A673 (cell line): ENCODE data around the gene THSD4. TPM values are rescaled to one million over a fixed set of nuclear protein-coding genes. Genes with fewer than 3 reads are reported as not detected.

Experiments
- BruUV-seq: library from RNA; stranded (reverse); fragments of 400-500 nt; replicated peaks from 2 replicates; lab custom pipeline; 2021; lab: Mats Ljungman, UMichigan
- CTCF ChIA-PET: fragments of 300-600 bp; sonication (Branson Sonifier 250); formaldehyde crosslinking; loops from one replicate; lab custom pipeline; 2022; ENCODE audit warnings: antibody characterized with exemption; lab: Charles Lee
- POLR2A ChIA-PET: fragments of 300-600 bp; sonication (Branson Sonifier 250); formaldehyde crosslinking; loops from one replicate; lab custom pipeline; 2022; ENCODE audit warnings: antibody characterized with exemption; ENCODE audit not compliant: low non-redundant PET; lab: Charles Lee
- DNase-seq: peaks from one replicate; pipeline ENCODE4 v3.0.0-alpha.2; 2015; ENCODE audit warnings: low spot score
- H3K27ac ChIP-seq: fragments of 200-600 bp; sonication (generic); 2 replicates; pipeline ENCODE4 v1.5.1; 2016; ENCODE audit warnings: mixed run types, low read depth, mild to moderate bottlenecking, mixed read lengths, antibody characterized with exemption, low read length; ENCODE audit not compliant: poor library complexity, severe bottlenecking
- H3K27me3 ChIP-seq: fragments of 200-600 bp; sonication (generic); replicated peaks from 2 replicates; pipeline ENCODE4 v1.6.1; 2017; ENCODE audit warnings: mixed run types, low read depth, mild to moderate bottlenecking, mixed read lengths, antibody characterized with exemption, low read length; ENCODE audit not compliant: insufficient read depth, poor library complexity
- H3K36me3 ChIP-seq: fragments of 200-600 bp; sonication (generic); 2 replicates; pipeline ENCODE4 v1.6.1; 2016; ENCODE audit warnings: mixed run types, mild to moderate bottlenecking, mixed read lengths, antibody characterized with exemption, low read length; ENCODE audit not compliant: insufficient read depth, poor library complexity, severe bottlenecking
- H3K4me1 ChIP-seq: fragments of 200-600 bp; sonication (generic); 2 replicates; pipeline ENCODE4 v1.6.1; 2017; ENCODE audit warnings: mixed run types, mild to moderate bottlenecking, mixed read lengths, antibody characterized with exemption, low read length; ENCODE audit not compliant: insufficient read depth, poor library complexity, severe bottlenecking
- H3K4me3 ChIP-seq: fragments of 200-600 bp; sonication (generic); 2 replicates; pipeline ENCODE4 v1.5.1; 2016; ENCODE audit warnings: low read depth, mixed run types, mild to moderate bottlenecking, mixed read lengths, low read length; ENCODE audit not compliant: poor library complexity, severe bottlenecking
- H3K9me3 ChIP-seq: fragments of 200-600 bp; sonication (generic); 2 replicates; pipeline ENCODE4 v1.6.1; 2016; ENCODE audit warnings: mixed run types, low read depth, mild to moderate bottlenecking, mixed read lengths, antibody characterized with exemption, low read length; ENCODE audit not compliant: poor library complexity, severe bottlenecking
- EZH2 ChIP-seq: fragments of 200-600 bp; sonication (generic); IDR thresholded peaks from 2 replicates; pipeline ENCODE4 v1.6.1; 2017; ENCODE audit warnings: borderline replicate concordance, low read depth, mild to moderate bottlenecking, mixed read lengths, antibody characterized with exemption, low read length; ENCODE audit not compliant: poor library complexity, severe bottlenecking
- intact Hi-C: fragments of 100-400 bp; cut with micrococcal nuclease; formaldehyde crosslinking; loops from one replicate; pipeline ENCODE4 v1.10.0; 2022; ENCODE audit not compliant: unreplicated experiment
- total RNA-seq: library from RNA; stranded (reverse); gene quantifications from 2 replicates; pipeline ENCODE4 v1.2.3, GENCODE V29; 2021
- TF ChIP-seq, protein P1 (sequence below): fragments of 300-800, 200-600 bp; sonication (generic); conservative IDR thresholded peaks from 2 replicates; pipeline ENCODE4 v1.5.1; 2017; ENCODE audit warnings: low read depth, mild to moderate bottlenecking, antibody characterized with exemption, low read length, moderate library complexity, mixed read lengths

Gene THSD4
- total RNA-seq, 1 experiment from 2014 or later = 2.4 TPM

DNA sequence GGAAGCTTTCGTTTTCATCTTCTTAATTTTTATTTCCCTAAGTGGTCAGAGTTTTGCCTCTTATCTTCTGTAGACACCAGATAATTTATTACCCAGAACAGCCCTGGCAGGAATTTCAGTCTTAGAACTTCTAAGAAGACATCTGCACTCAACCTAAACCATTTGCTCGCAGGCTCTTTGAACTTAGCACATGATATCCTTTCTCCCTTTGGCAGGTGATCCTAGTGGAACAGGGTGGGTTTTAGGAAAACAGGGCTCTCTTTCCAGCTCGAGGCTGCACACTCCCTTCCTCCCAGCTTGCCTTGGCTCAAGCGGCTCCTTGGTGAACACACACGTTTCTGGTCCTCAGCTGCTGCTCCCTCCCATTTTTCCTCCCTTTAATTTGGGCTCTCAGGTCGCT is 116.5 kb downstream of the THSD4 start:
- Histone ChIP-seq H3K4me3 (no peak overlapping the region), H3K9me3 (no peaks in the 10 kb centered on the region), H3K36me3 (no peaks in the 10 kb centered on the region), H3K27me3 (no peaks in the 10 kb centered on the region), H3K27ac (no peak overlapping the region), H3K4me1 (no peaks in the 10 kb centered on the region)
- ChIA-PET POLR2A (no interaction called here), CTCF (no interaction called here)
- intact Hi-C loops = no loop called here
- BruUV-seq = no TSS peak
- no peak for TF ChIP-seq EZH2
- TF ChIP-seq, protein P1, sequence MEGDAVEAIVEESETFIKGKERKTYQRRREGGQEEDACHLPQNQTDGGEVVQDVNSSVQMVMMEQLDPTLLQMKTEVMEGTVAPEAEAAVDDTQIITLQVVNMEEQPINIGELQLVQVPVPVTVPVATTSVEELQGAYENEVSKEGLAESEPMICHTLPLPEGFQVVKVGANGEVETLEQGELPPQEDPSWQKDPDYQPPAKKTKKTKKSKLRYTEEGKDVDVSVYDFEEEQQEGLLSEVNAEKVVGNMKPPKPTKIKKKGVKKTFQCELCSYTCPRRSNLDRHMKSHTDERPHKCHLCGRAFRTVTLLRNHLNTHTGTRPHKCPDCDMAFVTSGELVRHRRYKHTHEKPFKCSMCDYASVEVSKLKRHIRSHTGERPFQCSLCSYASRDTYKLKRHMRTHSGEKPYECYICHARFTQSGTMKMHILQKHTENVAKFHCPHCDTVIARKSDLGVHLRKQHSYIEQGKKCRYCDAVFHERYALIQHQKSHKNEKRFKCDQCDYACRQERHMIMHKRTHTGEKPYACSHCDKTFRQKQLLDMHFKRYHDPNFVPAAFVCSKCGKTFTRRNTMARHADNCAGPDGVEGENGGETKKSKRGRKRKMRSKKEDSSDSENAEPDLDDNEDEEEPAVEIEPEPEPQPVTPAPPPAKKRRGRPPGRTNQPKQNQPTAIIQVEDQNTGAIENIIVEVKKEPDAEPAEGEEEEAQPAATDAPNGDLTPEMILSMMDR = no peak
- no peak for DNase-seq

DNA sequence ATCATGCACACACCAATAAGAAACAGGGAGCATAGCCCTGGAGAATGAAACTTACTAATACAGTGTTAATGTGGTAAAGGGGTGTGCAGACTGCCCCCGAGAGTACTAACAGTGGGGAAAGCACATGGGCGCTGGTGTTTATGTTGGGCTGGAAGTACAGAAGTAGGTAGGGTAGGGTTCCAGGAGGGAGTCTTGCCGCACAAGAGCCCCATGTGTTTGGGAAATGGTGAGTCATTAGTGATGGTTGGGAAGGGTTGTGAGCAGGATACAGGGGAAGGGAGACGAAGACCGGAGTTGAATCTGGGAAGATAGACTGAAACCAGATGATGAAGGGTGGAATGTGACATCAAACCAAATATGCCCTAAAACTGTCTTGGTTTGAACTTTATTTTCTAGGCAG is 117.1 kb downstream of the THSD4 start:
- intact Hi-C loops = no loop called here
- no peak for TF ChIP-seq EZH2
- TF ChIP-seq, protein P1 = no peak
- POLR2A ChIA-PET = no interaction called here
- no peak overlapping the region for H3K4me3 ChIP-seq
- DNase-seq = no peak
- no peak overlapping the region for H3K27ac ChIP-seq
- no TSS peak for BruUV-seq
- no peaks in the 10 kb centered on the region for H3K4me1 ChIP-seq
- no peaks in the 10 kb centered on the region for H3K36me3 ChIP-seq
- CTCF ChIA-PET = no interaction called here
- no peaks in the 10 kb centered on the region for H3K27me3 ChIP-seq
- H3K9me3 ChIP-seq = no peaks in the 10 kb centered on the region

DNA sequence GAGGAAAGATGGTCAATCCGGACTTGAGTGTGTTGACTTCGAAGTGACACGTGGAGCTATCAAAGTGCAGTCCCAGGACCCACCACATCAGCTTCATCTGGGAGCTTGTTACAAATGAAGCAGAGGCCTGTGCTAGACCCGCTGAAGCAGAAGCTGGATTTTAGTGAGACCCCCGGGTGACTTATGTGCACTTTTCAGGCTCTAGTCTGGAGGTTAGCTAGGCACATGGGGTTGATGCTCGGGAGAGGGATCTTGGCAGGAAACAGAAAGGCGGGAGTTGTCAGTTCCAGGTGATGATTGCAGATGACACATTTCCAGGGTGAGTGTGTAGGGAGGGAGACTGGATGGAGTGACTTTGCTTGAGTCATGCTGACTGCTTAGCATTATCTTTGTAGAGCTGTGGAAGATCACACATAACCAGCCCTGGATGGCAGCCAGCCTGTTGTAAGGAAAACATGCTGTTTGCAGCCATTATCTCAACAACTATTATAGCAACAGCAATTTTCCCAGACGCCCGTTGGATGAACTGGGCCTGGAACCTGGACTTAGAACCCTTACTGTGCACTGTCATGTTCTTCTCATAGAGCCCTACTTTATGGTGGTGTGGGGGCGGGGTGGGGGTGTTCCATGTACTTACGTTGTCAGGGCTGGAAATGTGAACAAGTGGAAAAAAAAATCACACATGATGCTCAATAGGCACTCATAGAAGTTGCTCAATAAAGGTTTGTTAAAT is 122.4 kb downstream of the THSD4 start:
- no TSS peak for BruUV-seq
- H3K36me3 ChIP-seq = no peaks in the 10 kb centered on the region
- no peaks in the 10 kb centered on the region for H3K27me3 ChIP-seq
- TF ChIP-seq, protein P1 = no peak
- no peak for TF ChIP-seq EZH2
- no peaks in the 10 kb centered on the region for H3K9me3 ChIP-seq
- no peak overlapping the region for H3K4me3 ChIP-seq
- DNase-seq = peak; percentile 78
- H3K27ac ChIP-seq = no peak overlapping the region
- intact Hi-C loops = no loop called here
- POLR2A ChIA-PET = interaction anchor here (0.5 kb wide), 1 partner anchor 455 kb away, joined by 3 read pairs; no protein-coding TSS in a partner anchor
- H3K4me1 ChIP-seq = no peaks in the 10 kb centered on the region
- CTCF ChIA-PET = no interaction called here
